H1 (cell line): ENCODE data around the gene CDH10.

Experiments used
- BRCA1 ChIP-seq: IDR thresholded peaks from 2 replicates; pipeline ENCODE4 v1.6.1; 2012; ENCODE audit warnings: low read depth, low read length, improper control_type of control experiment
- EP300 ChIP-seq, 2 experiments: IDR thresholded peaks; 1 replicate in 1 of 2; 2 replicates in 1 of 2; pipeline ENCODE4 v1.6.1; 2011 to 2012; ENCODE audit warnings: low read depth in 2 of 2, low read length in 2 of 2, mild to moderate bottlenecking in 2 of 2, borderline replicate concordance in 1 of 2, inconsistent platforms in 1 of 2, moderate library complexity in 1 of 2
- EZH2 ChIP-seq: fragments of 200-600 bp; sonication (generic); IDR thresholded peaks from 2 replicates; pipeline ENCODE4 v1.7.1; 2012; ENCODE audit warnings: low read depth, mild to moderate bottlenecking, moderate library complexity, low read length, inconsistent platforms; ENCODE audit not compliant: severe bottlenecking
- GABPA ChIP-seq: IDR thresholded peaks from 2 replicates; pipeline ENCODE4 v1.6.1; 2011; ENCODE audit warnings: mild to moderate bottlenecking, low read length, moderate library complexity, borderline replicate concordance; ENCODE audit not compliant: insufficient read depth
- GTF2F1 ChIP-seq: IDR thresholded peaks from 2 replicates; pipeline ENCODE4 v1.6.1; 2012; ENCODE audit warnings: low read depth, low read length, improper control_type of control experiment, borderline replicate concordance
- HDAC2 ChIP-seq, 2 experiments: fragments of 300-600 bp in 1 of 2; sonication (generic) in 1 of 2; IDR thresholded peaks; 2 replicates each; pipeline ENCODE4 v1.6.1; 2011 to 2012; ENCODE audit warnings: low read depth in 2 of 2, low read length in 2 of 2, mild to moderate bottlenecking in 2 of 2, moderate library complexity in 2 of 2, borderline replicate concordance in 1 of 2, inconsistent platforms in 1 of 2
- PHF8 ChIP-seq: fragments of 200-600 bp; sonication (generic); conservative IDR thresholded peaks from 2 replicates; pipeline ENCODE4 v1.7.1; 2012; ENCODE audit warnings: low read depth, mild to moderate bottlenecking, inconsistent platforms, low read length, moderate library complexity
- POLR2A ChIP-seq, 2 experiments: IDR thresholded peaks; 1 replicate in 1 of 2; 2 replicates in 1 of 2; pipeline ENCODE4 v1.6.1; 2011; ENCODE audit warnings: low read depth in 2 of 2, low read length in 2 of 2, mild to moderate bottlenecking in 2 of 2; ENCODE audit errors: control extremely low read depth in 1 of 2
- POLR2AphosphoS5 ChIP-seq: IDR thresholded peaks from 2 replicates; pipeline ENCODE4 v1.6.1; 2011; ENCODE audit warnings: low read depth, low read length
- RAD21 ChIP-seq, 2 experiments: IDR thresholded peaks in 1 of 2; conservative IDR thresholded peaks in 1 of 2; 2 replicates each; pipeline ENCODE4 v1.6.1; 2011; ENCODE audit warnings: low read depth in 2 of 2, low read length in 2 of 2, improper control_type of control experiment in 1 of 2, inconsistent platforms in 1 of 2, mild to moderate bottlenecking in 1 of 2, moderate library complexity in 1 of 2
- TEAD4 ChIP-seq: IDR thresholded peaks from 2 replicates; pipeline ENCODE4 v1.6.1; 2012; ENCODE audit warnings: low read depth, low read length, inconsistent platforms, mixed read lengths
- YY1 ChIP-seq: IDR thresholded peaks from 2 replicates; pipeline ENCODE4 v1.6.1; 2011; ENCODE audit warnings: low read depth, mild to moderate bottlenecking, low read length
- TF ChIP-seq, protein P1 (sequence below), 3 experiments: IDR thresholded peaks; 1 replicate in 2 of 3; 2 replicates in 1 of 3; pipeline versions ENCODE4 v1.5.1 to v1.6.1; 2011; ENCODE audit warnings: low read length in 3 of 3, mild to moderate bottlenecking in 3 of 3, inconsistent platforms in 2 of 3, low read depth in 1 of 3, moderate library complexity in 1 of 3; ENCODE audit not compliant: insufficient read depth in 1 of 3; ENCODE audit errors: control extremely low read depth in 1 of 3

DNA sequence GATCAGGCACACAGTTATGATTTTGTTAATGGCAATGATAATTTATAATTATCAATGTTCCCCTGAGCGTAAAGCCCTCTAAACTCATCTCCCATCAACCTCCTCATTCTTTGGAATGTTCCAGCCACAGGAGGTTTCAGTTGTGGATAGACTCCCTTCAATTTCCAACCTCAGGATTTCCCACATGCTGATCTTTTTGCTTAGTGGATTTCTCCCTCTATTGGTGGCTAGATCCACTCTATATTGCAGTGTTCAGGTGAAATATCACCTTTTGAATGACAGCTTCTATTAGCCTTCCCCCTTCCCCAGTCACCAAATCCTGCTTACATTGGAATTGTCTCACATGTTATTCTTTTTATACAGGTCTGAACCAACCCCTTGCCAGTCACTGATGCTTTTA lies 113.9 kb downstream of the CDH10 start:
- TF ChIP-seq EZH2, result no peak
- TF ChIP-seq, protein P1, sequence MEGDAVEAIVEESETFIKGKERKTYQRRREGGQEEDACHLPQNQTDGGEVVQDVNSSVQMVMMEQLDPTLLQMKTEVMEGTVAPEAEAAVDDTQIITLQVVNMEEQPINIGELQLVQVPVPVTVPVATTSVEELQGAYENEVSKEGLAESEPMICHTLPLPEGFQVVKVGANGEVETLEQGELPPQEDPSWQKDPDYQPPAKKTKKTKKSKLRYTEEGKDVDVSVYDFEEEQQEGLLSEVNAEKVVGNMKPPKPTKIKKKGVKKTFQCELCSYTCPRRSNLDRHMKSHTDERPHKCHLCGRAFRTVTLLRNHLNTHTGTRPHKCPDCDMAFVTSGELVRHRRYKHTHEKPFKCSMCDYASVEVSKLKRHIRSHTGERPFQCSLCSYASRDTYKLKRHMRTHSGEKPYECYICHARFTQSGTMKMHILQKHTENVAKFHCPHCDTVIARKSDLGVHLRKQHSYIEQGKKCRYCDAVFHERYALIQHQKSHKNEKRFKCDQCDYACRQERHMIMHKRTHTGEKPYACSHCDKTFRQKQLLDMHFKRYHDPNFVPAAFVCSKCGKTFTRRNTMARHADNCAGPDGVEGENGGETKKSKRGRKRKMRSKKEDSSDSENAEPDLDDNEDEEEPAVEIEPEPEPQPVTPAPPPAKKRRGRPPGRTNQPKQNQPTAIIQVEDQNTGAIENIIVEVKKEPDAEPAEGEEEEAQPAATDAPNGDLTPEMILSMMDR (IDR thresholded peaks at IDR 0.05; ENCODE audit: control extremely low read depth in 1 of 3, insufficient read depth in 1 of 3, low read depth in 1 of 3, low read length in 3 of 3), result no peak
- no peak for TF ChIP-seq POLR2A (IDR thresholded peaks at IDR 0.05; ENCODE audit: control extremely low read depth in 1 of 2, low read depth in 2 of 2, low read length in 2 of 2)
- no peak for TF ChIP-seq BRCA1
- no peak for TF ChIP-seq POLR2AphosphoS5
- TF ChIP-seq RAD21 (IDR thresholded peaks at IDR 0.05 in 1 of 2, conservative IDR thresholded peaks at IDR 0.05 in 1 of 2; ENCODE audit: low read depth in 2 of 2, low read length in 2 of 2), result no peak
- TF ChIP-seq TEAD4, result no peak
- no peak for TF ChIP-seq GABPA
- no peak for TF ChIP-seq HDAC2 (IDR thresholded peaks at IDR 0.05; ENCODE audit: borderline replicate concordance in 1 of 2, low read depth in 2 of 2, low read length in 2 of 2)
- TF ChIP-seq PHF8, result no peak
- no peak for TF ChIP-seq EP300 (IDR thresholded peaks at IDR 0.05; ENCODE audit: borderline replicate concordance in 1 of 2, low read depth in 2 of 2, low read length in 2 of 2)
- TF ChIP-seq YY1, result no peak
- no peak for TF ChIP-seq GTF2F1
